IPS-15b (cell line): Measurements from ENCODE around the gene ARTN.

Experiments used
- H3K27me3 ChIP-seq: one replicate; pipeline ENCODE4 v1.6.1; 2013; ENCODE audit warnings: low read length; ENCODE audit not compliant: control insufficient read depth, insufficient read depth
- H3K36me3 ChIP-seq: one replicate; pipeline ENCODE4 v1.6.1; 2013; ENCODE audit warnings: low read length; ENCODE audit not compliant: control insufficient read depth, insufficient read depth
- H3K4me1 ChIP-seq: one replicate; pipeline ENCODE4 v1.6.1; 2013; ENCODE audit warnings: mild to moderate bottlenecking, low read length; ENCODE audit not compliant: control insufficient read depth, insufficient read depth
- H3K4me3 ChIP-seq: one replicate; pipeline ENCODE4 v1.5.1; 2013; ENCODE audit warnings: low read depth, low read length
- H3K9ac ChIP-seq: one replicate; pipeline ENCODE4 v1.6.1; 2013; ENCODE audit warnings: low read depth, mild to moderate bottlenecking, low read length
- H3K9me3 ChIP-seq: one replicate; pipeline ENCODE4 v1.6.1; 2013; ENCODE audit warnings: mild to moderate bottlenecking, low read length; ENCODE audit not compliant: control insufficient read depth, insufficient read depth

The ARTN gene

GRCh38 chr1:43969746-43970466 is 36.3 kb downstream of the ARTN start, which contains the start of gene DPH2:
Gene DPH2, plus strand, starts transcription at chr1:43970010. Its CDS starts 166 bp downstream, at chr1:43970176.
- H3K9me3 ChIP-seq = no peaks in the 10 kb centered on the region
- H3K4me3 ChIP-seq = peak within 1 kb of the TSS; percentile 99
- H3K4me1 ChIP-seq = peaks cover 3% of the 10 kb centered on the region
- H3K36me3 ChIP-seq = peaks cover 15% of the 10 kb centered on the region
- H3K9ac ChIP-seq = peak within 1 kb of the TSS; percentile 92
- no peaks in the 10 kb centered on the region for H3K27me3 ChIP-seq

- peaks cover 3% of the 10 kb centered on the region for H3K4me1 ChIP-seq
- H3K4me3 ChIP-seq = peak overlapping the region; percentile 99
- H3K36me3 ChIP-seq = peaks cover 15% of the 10 kb centered on the region
- H3K27me3 ChIP-seq = no peaks in the 10 kb centered on the region
- H3K9ac ChIP-seq = peak overlapping the region; percentile 92
- no peaks in the 10 kb centered on the region for H3K9me3 ChIP-seq
Measured at GRCh38 chr1:43970502-43970901, 36.9 kb downstream of the ARTN start.

GRCh38 chr1:43970911-43971310 is 37.3 kb downstream of the ARTN start:
- Histone ChIP-seq H3K4me1 (peaks cover 3% of the 10 kb centered on the region), H3K4me3 (peak overlapping the region; percentile 99), H3K9me3 (no peaks in the 10 kb centered on the region), H3K9ac (no peak overlapping the region), H3K27me3 (no peaks in the 10 kb centered on the region), H3K36me3 (peaks cover 15% of the 10 kb centered on the region)

- Histone ChIP-seq H3K9ac (no peak overlapping the region), H3K9me3 (no peaks in the 10 kb centered on the region), H3K4me3 (no peak overlapping the region), H3K4me1 (peaks cover 3% of the 10 kb centered on the region), H3K27me3 (no peaks in the 10 kb centered on the region), H3K36me3 (peaks cover 19% of the 10 kb centered on the region)
Measured at GRCh38 chr1:43971336-43971980, 37.9 kb downstream of the ARTN start.

GRCh38 chr1:43973981-43974442 is 40.4 kb downstream of the ARTN start:
- Histone ChIP-seq H3K4me1 (peaks cover 3% of the 10 kb centered on the region), H3K4me3 (peak overlapping the region; percentile 92), H3K27me3 (no peaks in the 10 kb centered on the region), H3K36me3 (peaks cover 28% of the 10 kb centered on the region), H3K9me3 (no peaks in the 10 kb centered on the region), H3K9ac (peak overlapping the region; percentile 81)

GRCh38 chr1:43974443-43975248 is 41.0 kb downstream of the ARTN start, which contains the start of gene ATP6V0B:
Gene ATP6V0B, plus strand, starts transcription at chr1:43974960. Its CDS starts 81 bp downstream, at chr1:43975041.
- H3K36me3 ChIP-seq = peaks cover 28% of the 10 kb centered on the region
- H3K4me1 ChIP-seq = peaks cover 3% of the 10 kb centered on the region

GRCh38 chr1:43975249-43975961 is 41.8 kb downstream of the ARTN start:
- peaks cover 28% of the 10 kb centered on the region for H3K36me3 ChIP-seq
- H3K4me1 ChIP-seq = peaks cover 9% of the 10 kb centered on the region
- H3K9me3 ChIP-seq = no peaks in the 10 kb centered on the region
- H3K27me3 ChIP-seq = no peaks in the 10 kb centered on the region
- peak overlapping the region; percentile 81 for H3K9ac ChIP-seq
- H3K4me3 ChIP-seq = peak overlapping the region; percentile 92

More at GRCh38 chr1:43974443-43975248, 41.0 kb downstream of the ARTN start, which contains the start of gene ATP6V0B:
- Histone ChIP-seq H3K9me3 (no peaks in the 10 kb centered on the region), H3K9ac (peak within 1 kb of the TSS; percentile 81), H3K27me3 (no peaks in the 10 kb centered on the region), H3K4me3 (peak within 1 kb of the TSS; percentile 92)

- Histone ChIP-seq H3K9ac (no peak overlapping the region), H3K27me3 (no peaks in the 10 kb centered on the region), H3K4me3 (peak overlapping the region; percentile 92), H3K9me3 (no peaks in the 10 kb centered on the region), H3K36me3 (peaks cover 28% of the 10 kb centered on the region), H3K4me1 (peaks cover 11% of the 10 kb centered on the region)
Measured at GRCh38 chr1:43976045-43976444, 42.4 kb downstream of the ARTN start.

- Histone ChIP-seq H3K9me3 (no peaks in the 10 kb centered on the region), H3K27me3 (no peaks in the 10 kb centered on the region), H3K9ac (no peak overlapping the region), H3K36me3 (peaks cover 29% of the 10 kb centered on the region), H3K4me1 (peaks cover 11% of the 10 kb centered on the region), H3K4me3 (no peak overlapping the region)
Measured at GRCh38 chr1:43976890-43977289, 43.3 kb downstream of the ARTN start.

- Histone ChIP-seq H3K9ac (no peak overlapping the region), H3K4me3 (no peak overlapping the region), H3K4me1 (peaks cover 11% of the 10 kb centered on the region), H3K36me3 (peaks cover 24% of the 10 kb centered on the region), H3K9me3 (no peaks in the 10 kb centered on the region), H3K27me3 (no peaks in the 10 kb centered on the region)
Measured at GRCh38 chr1:43977376-43978263, 44.0 kb downstream of the ARTN start.
